Right kidney (tissue), 1 donor: Measurements from ENCODE around the gene DOCK6.

Source experiments
- DNase-seq: peaks from one replicate; pipeline ENCODE4 v3.0.0-alpha.2; 2016

DOCK6 gene

DNA sequence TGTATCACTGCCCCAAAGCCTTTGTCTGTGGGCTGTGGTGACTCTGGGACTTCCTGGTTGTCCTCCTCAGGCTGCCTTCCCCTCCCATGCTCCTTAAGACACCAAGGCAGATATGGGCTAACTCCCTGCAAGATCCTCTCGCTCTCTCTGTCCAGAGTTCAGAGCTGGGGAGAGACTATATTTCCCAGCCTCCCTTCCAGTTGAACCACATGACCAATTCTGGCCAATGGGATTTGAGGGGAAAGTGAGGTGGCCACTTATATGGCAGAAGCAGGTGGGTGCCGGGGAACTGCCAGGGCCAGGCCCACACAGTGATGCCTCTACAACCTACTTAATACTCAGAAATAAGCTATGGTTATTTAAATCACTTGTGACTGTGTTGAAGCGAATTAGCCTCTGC lies 39.1 kb downstream of the DOCK6 start:
- DNase-seq: no peak

DNA sequence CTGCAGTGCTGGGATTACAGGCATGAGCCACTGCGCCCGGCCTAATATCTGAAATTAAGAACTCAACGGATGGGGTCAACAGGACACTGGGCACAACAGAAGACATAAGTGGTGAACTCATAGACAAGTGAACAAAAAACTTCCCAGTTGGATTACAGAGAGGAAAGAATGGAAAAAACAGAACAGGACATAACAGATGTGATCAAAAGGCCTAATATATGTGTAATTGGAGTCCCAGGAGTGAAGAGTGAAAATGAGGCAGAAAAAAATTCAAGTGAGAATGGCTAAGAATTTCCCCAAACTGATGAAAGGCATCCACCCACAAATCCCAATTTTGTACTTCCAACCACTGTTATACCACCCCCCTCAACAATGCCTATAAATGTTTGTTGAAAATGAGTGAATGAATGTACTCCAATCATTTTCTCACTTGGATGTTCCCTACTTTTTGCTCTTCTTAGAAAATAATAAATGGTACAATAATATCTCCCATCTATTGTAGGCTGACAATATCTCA lies 41.2 kb downstream of the DOCK6 start:
- no peak for DNase-seq

DNA sequence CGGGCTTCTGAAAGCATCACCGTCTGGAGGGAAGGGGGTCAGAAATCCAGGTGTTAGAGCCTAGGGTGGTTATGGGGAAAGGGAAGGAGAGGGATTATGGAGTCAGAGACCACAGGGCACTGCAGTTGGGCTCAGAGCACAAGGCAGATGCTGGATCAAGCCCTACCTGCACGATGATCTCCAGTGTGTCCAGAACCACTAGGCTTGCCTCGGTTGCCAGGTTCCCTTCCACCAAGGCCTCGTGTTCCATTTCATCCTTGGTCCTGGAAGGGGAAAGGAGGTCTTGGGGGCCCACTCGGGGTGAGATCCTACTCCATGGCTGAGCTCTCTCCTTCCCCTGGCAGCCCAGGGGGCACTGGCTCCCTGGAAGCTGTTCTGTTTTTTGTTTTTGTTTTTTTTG lies 47.9 kb downstream of the DOCK6 start:
- DNase-seq: no peak

DNA sequence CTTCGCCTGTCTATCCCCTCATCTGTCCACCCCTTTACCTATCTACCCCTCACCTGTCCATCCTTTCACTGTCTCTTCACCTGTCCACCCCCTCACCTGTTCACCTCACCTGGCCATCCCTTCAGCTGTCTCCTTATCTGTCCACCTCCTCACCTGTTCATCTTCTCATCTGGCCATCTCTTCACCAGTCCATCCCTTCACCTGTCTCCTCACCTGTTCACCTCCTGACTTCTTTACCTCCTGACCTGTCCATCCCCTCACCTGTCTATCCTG lies 51.7 kb downstream of the DOCK6 start:
- no peak for DNase-seq

DNA sequence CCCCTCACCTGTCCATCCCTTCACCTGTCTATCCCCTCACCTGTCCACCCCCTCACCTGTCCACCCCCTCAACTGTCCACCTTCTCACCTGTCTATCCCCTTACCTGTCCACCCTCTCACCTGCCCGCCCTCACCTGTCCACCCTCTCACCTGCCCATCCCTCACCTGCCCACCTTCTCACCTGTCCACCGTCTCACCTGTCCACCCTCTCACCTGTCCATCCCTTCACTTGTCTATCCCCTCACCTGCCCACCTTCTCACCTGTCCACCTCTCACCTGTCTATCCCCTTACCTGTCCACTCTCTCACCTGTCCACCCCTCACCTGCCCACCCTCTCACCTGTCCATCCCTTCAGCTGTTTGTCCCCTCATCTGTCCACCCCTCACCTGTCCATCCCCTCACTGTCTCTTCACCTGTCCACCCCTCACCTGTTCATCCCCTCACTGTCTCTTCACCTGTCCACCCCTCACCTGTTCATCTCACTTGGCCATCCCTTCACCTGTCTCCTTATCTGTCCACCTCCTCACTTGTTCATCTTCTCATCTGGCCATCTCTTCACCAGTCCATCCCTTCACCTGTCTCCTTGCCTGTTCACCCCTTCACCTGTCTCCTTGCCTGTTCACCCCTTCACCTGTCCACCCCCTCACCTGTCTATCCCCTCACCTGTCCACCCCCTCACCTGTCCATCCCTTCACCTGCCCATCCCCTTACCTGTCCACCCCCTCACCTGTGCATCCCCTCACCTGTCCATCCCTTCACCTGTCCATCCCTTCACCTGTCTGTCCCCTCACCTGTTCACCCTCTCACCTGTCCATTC lies 52.3 kb downstream of the DOCK6 start:
- no peak for DNase-seq

DNA sequence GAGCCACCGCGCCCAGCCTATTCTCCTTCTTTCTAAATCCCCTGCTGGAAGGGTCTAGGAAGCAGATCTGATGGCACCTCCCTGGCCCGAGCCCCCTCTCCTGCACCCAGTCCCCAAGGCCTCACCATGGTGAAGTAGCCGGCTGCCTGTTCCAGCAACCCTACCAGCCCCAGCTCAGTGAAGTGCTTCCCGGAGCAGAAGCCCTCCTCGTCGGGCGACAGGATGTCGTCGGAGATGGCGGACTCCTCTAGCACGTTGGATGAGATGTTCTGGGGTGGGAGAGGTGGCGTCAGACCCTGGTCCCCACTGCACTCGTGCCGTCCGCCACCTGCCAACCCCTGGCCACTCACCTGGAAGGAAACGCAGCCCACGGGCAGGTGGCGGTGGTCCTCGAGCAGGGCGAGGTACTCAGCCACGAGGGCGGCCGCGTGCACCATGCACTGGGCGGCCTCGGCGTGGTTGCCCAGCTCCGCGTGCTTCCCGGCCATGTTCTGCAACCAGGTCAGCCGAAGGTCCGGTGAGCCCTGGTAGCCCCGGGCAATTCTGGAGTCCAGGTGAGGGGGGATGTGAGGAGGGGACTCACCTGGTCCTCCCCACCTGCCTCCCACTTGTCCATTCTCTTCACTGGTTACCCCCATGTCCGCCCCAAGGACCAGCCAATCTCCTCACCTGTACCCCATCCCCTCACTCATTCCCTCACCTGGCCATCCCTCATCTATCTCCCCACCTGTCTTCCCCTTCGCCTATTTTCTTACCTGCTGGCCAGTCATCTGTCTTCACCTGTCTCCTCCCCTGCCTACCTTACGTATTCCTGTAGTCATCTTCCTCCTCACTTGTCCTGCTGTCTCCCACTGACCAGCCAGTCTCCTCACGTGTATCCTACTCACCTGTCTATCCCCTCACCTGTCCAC lies 53.5 kb downstream of the DOCK6 start:
- no peak for DNase-seq

DNA sequence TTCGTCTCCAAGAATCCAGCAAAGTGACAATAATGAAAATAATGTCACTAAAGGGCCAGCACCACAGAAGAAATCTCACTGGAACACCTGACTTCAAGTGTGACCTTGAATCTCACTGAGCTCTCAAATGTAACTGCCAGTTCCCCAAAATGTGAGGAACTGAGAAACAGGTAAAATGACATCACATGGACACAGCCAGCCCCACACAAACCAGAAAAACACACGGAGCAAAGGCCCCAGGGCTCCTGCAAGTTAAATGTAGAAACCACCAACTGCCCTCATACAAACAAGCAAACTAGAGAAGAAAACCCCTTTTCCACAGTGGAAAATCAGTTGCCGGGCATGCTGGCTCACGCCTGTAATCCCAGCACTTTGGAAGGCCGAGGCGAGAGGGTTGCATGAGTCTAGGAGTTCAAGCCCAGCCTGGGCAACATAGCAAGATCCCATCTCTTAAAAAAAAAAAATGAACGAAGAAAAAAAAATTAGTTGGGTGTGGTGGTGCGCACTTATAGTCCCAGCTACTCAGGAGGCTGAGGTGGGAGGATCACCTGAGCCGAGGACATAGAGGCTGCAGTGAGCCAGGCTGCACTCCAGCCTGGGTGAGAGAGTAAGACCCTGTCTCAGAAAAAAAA lies 56.3 kb downstream of the DOCK6 start:
- no peak for DNase-seq

DNA sequence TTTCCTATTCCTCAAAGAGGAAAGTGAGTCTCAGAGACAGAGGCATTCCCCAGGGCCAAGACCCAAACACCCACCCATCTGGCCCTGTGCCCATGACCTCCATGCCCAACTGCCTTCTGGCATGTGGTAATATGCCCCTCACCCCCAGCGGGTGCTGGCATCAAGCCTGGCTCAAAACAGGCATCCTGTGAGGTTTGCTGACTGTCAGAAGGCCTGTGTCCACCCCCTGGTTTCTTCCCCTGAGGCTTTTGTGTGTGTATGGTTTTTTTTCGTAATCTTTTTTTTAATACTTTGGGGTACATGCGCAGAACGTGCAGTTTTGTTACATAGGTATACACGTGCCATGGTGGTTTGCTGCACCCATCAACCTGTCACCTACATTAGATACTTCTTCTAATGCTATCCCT lies 57.4 kb downstream of the DOCK6 start:
- no peak for DNase-seq

DNA sequence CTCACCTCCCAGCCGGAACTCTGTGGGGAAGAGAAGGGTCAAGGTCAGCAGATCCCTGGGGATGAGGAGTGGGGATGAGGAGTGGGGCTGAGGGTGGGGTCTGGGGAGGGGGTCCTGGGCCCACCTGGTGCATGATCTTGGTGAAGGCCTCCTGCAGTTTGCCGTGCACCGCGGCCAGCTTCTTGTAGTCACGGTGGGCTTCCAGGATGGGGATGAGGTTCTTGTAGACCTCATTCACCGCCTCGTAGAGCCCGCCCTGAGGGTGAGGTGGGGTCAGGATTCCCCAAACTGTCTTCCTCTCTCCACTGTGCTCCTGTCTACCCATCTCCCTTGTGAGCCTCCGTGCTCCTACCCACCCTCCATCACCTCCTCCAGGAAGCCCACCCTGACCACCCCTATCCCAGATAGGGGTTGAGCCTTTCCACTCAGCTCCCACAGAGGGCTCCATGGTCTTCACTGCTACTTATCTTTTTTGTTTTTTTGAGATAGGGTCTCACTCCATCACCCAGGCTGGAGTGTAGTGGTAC lies 58.2 kb downstream of the DOCK6 start:
- DNase-seq: no peak

DNA sequence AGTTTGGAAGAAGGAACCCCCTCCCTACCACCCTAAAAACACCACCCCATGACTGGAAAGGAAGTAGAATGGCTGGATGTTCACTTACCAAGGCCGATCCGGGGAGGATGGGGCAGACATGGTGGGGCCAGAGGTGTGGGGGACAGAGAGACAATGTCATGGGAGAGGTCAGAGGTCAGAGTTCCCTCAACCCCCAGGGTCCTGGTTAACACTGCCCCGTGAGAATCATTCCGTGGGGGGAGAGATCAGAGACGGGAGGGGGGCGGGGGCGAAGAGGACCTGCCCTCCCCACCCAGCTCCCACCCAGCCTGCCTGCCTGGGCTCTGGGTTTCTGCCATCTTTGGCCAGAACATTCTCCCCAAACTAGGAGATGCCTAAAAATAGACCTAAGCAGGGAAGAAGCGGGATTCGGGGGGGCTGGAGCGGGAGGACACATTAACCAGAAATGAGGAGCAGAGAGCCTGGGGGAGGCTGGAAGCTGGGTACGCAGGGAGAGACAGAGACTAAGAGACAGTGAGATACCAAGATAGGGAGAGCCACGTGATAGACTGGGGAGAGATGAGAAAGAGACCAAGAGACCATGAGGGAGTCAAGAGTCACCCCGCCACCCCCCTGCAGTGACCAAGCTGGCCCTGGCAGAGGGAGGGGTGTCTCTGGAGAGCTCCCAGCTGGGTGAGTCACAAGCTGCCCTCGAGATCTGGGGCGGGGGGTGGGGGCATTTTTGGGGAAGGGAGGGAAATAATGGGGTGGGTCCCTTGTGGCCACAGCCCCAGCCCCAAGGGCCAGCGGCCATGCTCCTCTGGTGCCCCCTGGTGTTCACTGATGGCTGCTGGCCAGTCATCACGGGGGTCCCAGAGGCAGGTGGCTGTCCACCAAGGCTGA lies 58.9 kb downstream of the DOCK6 start:
- DNase-seq: peak; percentile 42

DNA sequence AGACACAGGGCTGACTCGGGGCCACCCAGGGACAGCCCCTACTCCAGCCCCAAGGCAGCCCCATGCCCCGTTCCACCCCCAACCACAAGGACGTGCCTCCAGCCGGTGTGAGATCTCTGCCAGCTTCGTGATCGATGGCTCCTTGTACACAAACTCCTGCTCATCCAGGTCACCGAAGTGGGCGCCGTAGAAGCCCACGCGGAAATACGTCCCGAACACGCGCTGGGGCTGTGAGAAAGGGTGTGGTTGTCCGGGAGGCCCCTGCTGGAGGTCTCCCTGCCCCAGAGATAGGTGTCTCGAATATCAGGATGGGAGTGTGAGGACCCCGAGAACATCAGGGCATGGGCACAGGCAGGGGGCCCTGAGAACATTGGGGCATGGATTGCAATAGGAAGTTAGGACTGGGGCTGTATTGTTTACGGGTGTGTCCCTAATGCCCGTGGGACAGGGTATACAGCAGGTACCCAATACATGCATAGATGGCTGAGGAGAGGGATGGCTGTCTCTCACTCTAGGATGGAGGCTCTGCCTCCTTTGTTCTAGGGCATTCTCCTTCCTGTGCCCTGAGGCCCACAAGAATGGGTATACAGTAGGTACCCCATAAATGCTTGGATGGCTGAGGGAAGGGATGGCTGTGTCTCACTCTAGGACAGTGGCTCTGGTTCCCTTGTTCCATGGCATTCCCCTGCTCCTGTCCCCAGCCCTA lies 59.7 kb downstream of the DOCK6 start:
- DNase-seq: no peak

DNA sequence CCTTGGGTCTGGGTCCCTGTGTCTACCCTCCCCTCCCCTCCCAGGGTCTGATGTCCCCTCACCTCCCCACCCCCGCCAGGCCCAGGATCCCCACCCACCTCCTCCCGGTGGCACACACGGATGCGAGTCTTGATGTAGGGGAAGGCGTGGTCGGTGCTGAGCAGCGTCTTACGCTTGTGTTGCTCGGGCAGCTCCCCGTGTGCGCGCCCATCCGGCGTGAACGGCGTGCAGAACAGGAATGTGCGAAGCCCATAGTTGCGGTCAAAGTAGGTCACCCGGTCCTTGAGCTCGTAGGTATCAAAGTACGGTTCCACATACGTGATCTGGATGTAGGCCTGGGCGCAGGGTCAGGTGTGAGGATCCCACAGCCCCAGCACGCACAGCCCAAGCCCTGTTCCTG lies 60.5 kb downstream of the DOCK6 start:
- DNase-seq: no peak

DNA sequence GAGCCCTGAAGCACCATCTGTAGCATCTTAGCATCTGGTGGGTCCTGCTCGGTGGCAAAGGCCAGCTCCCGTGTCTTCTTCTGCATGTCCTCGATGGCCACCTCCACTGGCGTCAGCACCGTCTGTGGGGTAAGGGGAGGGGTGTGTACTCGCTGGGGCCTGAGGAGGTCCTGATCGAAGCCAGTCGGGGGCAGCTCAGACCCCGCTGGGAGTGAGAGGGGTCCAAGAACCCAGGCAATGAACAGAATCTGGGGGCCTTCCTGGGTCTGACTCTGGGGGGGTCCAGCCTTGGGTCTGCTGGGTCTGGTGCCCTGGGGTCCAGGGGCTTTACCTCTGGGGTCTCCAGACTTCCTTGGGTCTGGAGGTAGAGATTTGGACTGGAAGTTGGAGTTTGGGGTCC lies 61.4 kb downstream of the DOCK6 start:
- no peak for DNase-seq

DNA sequence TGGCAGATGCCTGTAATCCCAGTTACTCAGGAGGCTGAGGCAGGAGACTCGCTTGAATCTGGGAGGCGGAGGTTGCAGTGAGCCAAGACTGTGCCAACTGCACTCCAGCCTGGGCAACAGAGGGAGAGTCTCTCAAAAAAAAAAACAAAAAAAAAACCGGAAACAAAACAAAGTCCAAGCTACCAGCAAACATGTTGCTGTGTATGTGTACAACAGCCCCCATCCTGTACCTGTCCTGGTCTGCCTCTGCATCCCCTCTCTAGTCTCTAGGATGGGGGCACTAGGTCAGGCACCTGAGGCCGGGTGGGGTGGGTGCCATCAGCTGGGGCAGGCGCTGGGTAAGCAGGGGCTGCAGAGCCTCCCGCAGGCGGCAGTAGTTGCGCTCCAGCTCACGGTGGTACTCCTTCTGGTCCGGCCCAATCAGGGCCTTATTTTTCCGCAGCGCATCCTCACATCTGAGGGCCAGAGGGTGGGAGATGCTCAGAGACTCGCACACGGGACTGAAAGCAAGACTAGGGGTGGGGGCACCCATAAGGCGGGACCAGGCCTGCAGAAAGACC lies 62.2 kb downstream of the DOCK6 start:
- DNase-seq: no peak

DNA sequence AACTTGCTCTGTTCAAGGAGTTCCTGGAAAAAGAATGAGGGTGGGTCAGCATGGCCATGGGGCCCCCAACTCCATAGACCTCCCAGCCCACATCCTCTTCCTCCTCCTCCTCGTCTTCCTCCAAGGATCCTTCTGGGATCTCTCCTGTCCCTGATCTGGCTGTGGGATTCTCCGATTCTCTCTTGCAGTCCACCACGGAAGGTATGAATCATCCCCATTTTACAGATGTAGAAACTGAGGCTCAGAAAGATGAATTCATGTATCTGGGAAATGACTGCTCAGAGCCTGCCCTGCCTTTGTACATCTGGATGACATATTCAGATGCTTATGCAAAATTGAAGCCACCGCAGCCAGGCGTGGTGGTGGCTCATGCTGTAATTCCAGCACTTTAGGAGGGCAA lies 62.8 kb downstream of the DOCK6 start:
- DNase-seq: no peak

DNA sequence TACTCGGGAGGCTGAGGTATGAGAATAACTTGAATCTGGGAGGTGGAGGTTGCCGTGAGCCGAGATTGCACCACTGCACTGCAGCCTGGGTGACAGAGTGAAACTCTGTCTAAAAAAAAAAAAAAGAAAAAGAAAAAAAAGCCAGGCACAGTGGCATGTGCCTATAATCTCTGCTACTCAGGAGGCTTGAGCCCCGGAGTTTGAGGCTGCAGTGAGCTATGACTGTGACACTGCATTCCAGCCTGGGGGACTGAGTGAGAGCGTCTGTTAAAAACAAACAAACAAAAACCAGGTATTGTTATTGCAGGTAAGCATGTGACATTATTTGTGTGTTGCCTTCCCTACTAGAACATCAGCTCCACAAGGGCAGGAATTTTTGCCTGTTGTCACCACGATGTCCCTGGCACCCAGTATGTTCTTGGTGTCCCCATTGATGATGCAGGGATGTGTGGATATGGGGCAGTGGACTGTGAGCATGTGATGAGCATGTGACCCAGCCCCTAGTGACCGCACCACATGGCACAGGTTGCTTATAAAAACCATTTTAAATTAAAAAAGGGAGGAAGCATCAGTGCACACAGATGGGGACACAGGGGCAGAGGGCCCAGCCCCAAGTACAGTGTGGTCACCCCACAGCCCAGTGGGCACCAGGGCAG lies 63.4 kb downstream of the DOCK6 start:
- DNase-seq: no peak

DNA sequence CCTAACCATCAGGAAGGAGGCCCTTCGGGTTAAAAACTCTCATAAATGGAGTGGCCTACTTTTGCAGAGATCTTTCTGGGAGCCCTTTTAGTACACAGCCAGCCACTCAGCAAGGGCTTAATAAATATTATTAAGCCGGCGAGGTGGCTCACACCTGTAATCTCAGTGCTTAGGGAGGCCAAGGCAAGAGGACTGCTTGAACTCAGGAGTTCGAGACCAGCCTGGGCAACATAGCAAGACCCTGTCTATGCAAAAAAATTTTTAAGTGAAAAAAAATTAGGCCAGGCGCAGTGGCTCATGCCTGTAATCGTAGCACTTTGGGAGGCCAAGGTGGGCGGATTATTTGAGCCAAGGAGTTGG lies 64.2 kb downstream of the DOCK6 start:
- DNase-seq: no peak

DNA sequence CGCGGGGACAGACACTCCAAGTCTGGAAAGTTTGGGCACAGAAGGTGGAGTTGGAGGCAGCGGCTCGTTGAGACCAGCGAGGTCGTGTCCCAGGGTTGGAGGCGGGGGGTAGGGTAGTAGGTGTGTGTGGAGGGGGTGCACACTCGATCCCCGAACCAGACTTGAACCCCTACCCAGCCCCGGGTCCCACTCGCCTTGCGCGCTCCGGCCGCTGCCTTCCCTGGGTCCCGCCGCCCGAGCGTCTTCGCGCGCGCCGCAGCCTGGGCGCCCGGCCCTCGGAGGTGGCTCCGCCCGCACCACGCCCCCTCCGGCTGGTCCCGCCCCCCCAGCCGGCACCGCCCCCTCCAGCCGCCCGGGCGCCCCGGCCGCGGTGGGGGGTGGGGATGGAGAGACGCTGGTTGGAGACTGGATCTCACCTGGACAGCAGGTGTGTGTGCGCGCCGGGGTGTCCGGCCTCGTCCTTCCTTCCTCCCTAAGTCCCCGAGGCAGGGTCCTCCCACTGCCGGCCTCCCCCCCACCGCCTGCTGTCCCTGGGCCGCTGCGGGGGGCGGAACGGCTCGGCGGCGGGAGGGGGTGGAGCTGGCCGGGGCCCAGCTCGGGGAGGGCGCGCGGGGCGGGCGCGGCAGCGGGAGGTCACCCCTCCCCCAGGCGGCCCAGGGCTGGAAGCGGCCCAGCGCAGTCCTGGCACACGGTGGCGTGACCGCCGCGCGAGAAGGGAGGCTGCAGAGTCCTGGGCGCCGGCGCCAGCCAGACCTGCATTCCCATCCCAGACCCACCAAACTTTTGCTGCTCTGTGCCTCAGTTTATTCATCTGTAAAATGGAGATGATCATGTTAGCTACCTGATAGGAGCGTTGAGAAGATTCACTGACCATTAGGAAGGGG lies 64.8 kb downstream of the DOCK6 start, which contains the start of gene KANK2:
Gene KANK2 (minus strand): TSS at position 255 of the 884 bp plus-strand sequence. CDS start 3,034 bp downstream, outside the sequence.
- peak; percentile 88 for DNase-seq
